Stimulated activated CD4-positive, alpha-beta T cell treated with anti-CD3 and anti-CD28 coated beads, TNF-alpha, amount 100 ng/mL, for 48 hours (primary cell): Measurements from ENCODE around the gene GNAT2.

Source experiments
- DNase-seq, 3 donors: peaks; one replicate each; pipeline ENCODE4 v3.0.0-alpha.2; 2020; ENCODE audit warnings: low read depth in 3 of 3

GNAT2 gene

GRCh38 chr1:109557520-109557919 is 61.9 kb downstream of the GNAT2 start:
- DNase-seq = no peak

- DNase-seq = no peak
Observed at GRCh38 chr1:109556563-109556962, 62.9 kb downstream of the GNAT2 start.
